ENCODE results near the gene SHISA8. TPM values are rescaled to one million over a fixed set of nuclear protein-coding genes. Genes with fewer than 3 reads are reported as not detected.

SHISA8 gene
- total RNA-seq, 2 experiments from 2014 or later: 0.74 TPM; not detected in 1

- ChIA-PET POLR2A (interaction anchor here (0.6 to 1.0 kb wide), 2 partner anchors 16 to 175 kb away, joined by 5 to 9 read pairs; no protein-coding TSS in a partner anchor), CTCF (ENCODE audit: unreplicated experiment) (interaction anchor here (0.6 kb wide), 1 partner anchor 27 kb away, joined by 3 read pairs; no protein-coding TSS in a partner anchor)
- peak overlapping the region; percentile 20 for H3K4me2 ChIP-seq (ENCODE audit: low read length)
- intact Hi-C loops (cut with micrococcal nuclease; ENCODE audit: unreplicated experiment): no loop called here
- H3K27ac ChIP-seq (ENCODE audit: low read depth, low read length, poor library complexity, severe bottlenecking): peak overlapping the region; percentile 5
- H4K20me1 ChIP-seq (ENCODE audit: insufficient read depth, low read length): no peaks in the 10 kb centered on the region
- TF ChIP-seq CTCF (conservative IDR thresholded peaks at IDR 0.05; ENCODE audit: low read length): no peak
- TF ChIP-seq EZH2phosphoT487 (IDR thresholded peaks at IDR 0.05; ENCODE audit: borderline replicate concordance, low read depth, low read length): no peak
- no peaks in the 10 kb centered on the region for H3K9me2 ChIP-seq (ENCODE audit: insufficient read depth, low read length)
- H2AFZ ChIP-seq (ENCODE audit: low read length): no peak overlapping the region
- no peak for DNase-seq (ENCODE audit: low spot score)
- H3K36me3 ChIP-seq (ENCODE audit: insufficient read depth, low read length): peaks cover 98% of the 10 kb centered on the region
- no peak overlapping the region for H3K4me3 ChIP-seq (ENCODE audit: low read depth, low read length, poor library complexity, severe bottlenecking)
- no peaks in the 10 kb centered on the region; the same call in 1 of the 2 replicates for H3K79me2 ChIP-seq (ENCODE audit: insufficient read depth, low read depth, low read length)
- H3K4me1 ChIP-seq (ENCODE audit: insufficient read depth, low read length, poor library complexity, severe bottlenecking): peaks cover 17% of the 10 kb centered on the region
- no peaks in the 10 kb centered on the region for H3K9me3 ChIP-seq (ENCODE audit: low read length)
- BruUV-seq (replicated peaks): no TSS peak
These were observed 26.2 kb downstream of the SHISA8 start for GRCh38 chr22:41888627-41889200.

- Histone ChIP-seq H3K4me1 (ENCODE audit: insufficient read depth, low read length, poor library complexity, severe bottlenecking) (peaks cover 27% of the 10 kb centered on the region), H3K9me2 (ENCODE audit: insufficient read depth, low read length) (no peaks in the 10 kb centered on the region), H3K27ac (ENCODE audit: low read depth, low read length, poor library complexity, severe bottlenecking) (no peak overlapping the region), H3K9me3 (ENCODE audit: low read length) (no peaks in the 10 kb centered on the region), H3K4me3 (ENCODE audit: low read depth, low read length, poor library complexity, severe bottlenecking) (no peak overlapping the region), H3K4me2 (ENCODE audit: low read length) (no peak overlapping the region), H2AFZ (ENCODE audit: low read length) (no peak overlapping the region), H4K20me1 (ENCODE audit: insufficient read depth, low read length) (no peaks in the 10 kb centered on the region), H3K36me3 (ENCODE audit: insufficient read depth, low read length) (peaks cover 100% of the 10 kb centered on the region), H3K79me2 (ENCODE audit: insufficient read depth, low read depth, low read length) (no peaks in the 10 kb centered on the region; the same call in 1 of the 2 replicates)
- ChIA-PET POLR2A (interaction anchor here (0.6 kb wide), 1 partner anchor 30 kb away, joined by 3 read pairs; no protein-coding TSS in a partner anchor), CTCF (ENCODE audit: unreplicated experiment) (interaction anchor here (0.5 kb wide), 1 partner anchor 138 kb away, joined by 4 read pairs; no protein-coding TSS in a partner anchor)
- intact Hi-C loops (cut with micrococcal nuclease; ENCODE audit: unreplicated experiment): no loop called here
- TF ChIP-seq CTCF (conservative IDR thresholded peaks at IDR 0.05; ENCODE audit: low read length) (no peak), EZH2phosphoT487 (IDR thresholded peaks at IDR 0.05; ENCODE audit: borderline replicate concordance, low read depth, low read length) (no peak)
- DNase-seq (ENCODE audit: low spot score): no peak
- no TSS peak for BruUV-seq (replicated peaks)
These were observed 29.4 kb downstream of the SHISA8 start for GRCh38 chr22:41885516-41885915.

- no peak for DNase-seq (ENCODE audit: low spot score)
- BruUV-seq (replicated peaks): no TSS peak
- Histone ChIP-seq H3K36me3 (ENCODE audit: insufficient read depth, low read length) (peaks cover 100% of the 10 kb centered on the region), H3K9me3 (ENCODE audit: low read length) (no peaks in the 10 kb centered on the region), H3K9me2 (ENCODE audit: insufficient read depth, low read length) (no peaks in the 10 kb centered on the region), H3K4me2 (ENCODE audit: low read length) (no peak overlapping the region), H3K4me3 (ENCODE audit: low read depth, low read length, poor library complexity, severe bottlenecking) (no peak overlapping the region), H3K4me1 (ENCODE audit: insufficient read depth, low read length, poor library complexity, severe bottlenecking) (peaks cover 27% of the 10 kb centered on the region), H2AFZ (ENCODE audit: low read length) (no peak overlapping the region), H3K79me2 (ENCODE audit: insufficient read depth, low read depth, low read length) (no peaks in the 10 kb centered on the region; the same call in 1 of the 2 replicates), H3K27ac (ENCODE audit: low read depth, low read length, poor library complexity, severe bottlenecking) (no peak overlapping the region), H4K20me1 (ENCODE audit: insufficient read depth, low read length) (no peaks in the 10 kb centered on the region)
- CTCF ChIA-PET (ENCODE audit: unreplicated experiment): interaction anchor here (0.5 kb wide), 1 partner anchor 138 kb away, joined by 4 read pairs; no protein-coding TSS in a partner anchor
- TF ChIP-seq CTCF (conservative IDR thresholded peaks at IDR 0.05; ENCODE audit: low read length) (no peak), EZH2phosphoT487 (IDR thresholded peaks at IDR 0.05; ENCODE audit: borderline replicate concordance, low read depth, low read length) (no peak)
- POLR2A ChIA-PET: interaction anchor here (0.6 kb wide), 1 partner anchor 30 kb away, joined by 3 read pairs; no protein-coding TSS in a partner anchor
- intact Hi-C loops (cut with micrococcal nuclease; ENCODE audit: unreplicated experiment): no loop called here
These were observed 29.8 kb downstream of the SHISA8 start for GRCh38 chr22:41885116-41885515.
